BJ (cell line): ENCODE data around the gene PHLPP1. TPM values are rescaled to one million over a fixed set of nuclear protein-coding genes. Genes with fewer than 3 reads are reported as not detected.
"Not testable (repeated sequence)": the region's sequence is repeated elsewhere in the genome, so short reads cannot be mapped to it uniquely, and the experiment has no call there.

Experiments used
- CTCF ChIA-PET: fragments of 350-600 bp; formaldehyde crosslinking; extraction: SDS; loops from one replicate; lab custom pipeline; 2021; ENCODE audit warnings: antibody characterized with exemption, inconsistent platforms; lab: Yijun Ruan, JAX
- POLR2A ChIA-PET: fragments of 300-600 bp; sonication (Branson Sonifier 250); formaldehyde crosslinking; extraction: SDS; loops from one replicate; lab custom pipeline; 2021; ENCODE audit warnings: antibody characterized with exemption; lab: Charles Lee
- DNase-seq: peaks from one replicate; pipeline ENCODE4 v3.0.0-alpha.2; 2011; ENCODE audit warnings: low read depth
- H3K27me3 ChIP-seq: 2 replicates; pipeline ENCODE4 v1.6.0; 2011; ENCODE audit warnings: low read length; ENCODE audit not compliant: control insufficient read depth, insufficient read depth
- H3K36me3 ChIP-seq: 2 replicates; pipeline ENCODE4 v1.5.1; 2011; ENCODE audit warnings: low read length; ENCODE audit not compliant: control insufficient read depth, insufficient read depth
- H3K4me3 ChIP-seq: 2 replicates; pipeline ENCODE4 v1.5.1; 2011; ENCODE audit warnings: low read depth, mild to moderate bottlenecking, control low read depth, low read length
- polyA plus RNA-seq: library from polyadenylated mRNA; depleted of rRNA; stranded (reverse); fragments of >200 nt; gene quantifications from 2 replicates; pipeline ENCODE4 v1.2.3, GENCODE V29; 2011
- TF ChIP-seq, protein P1 (sequence below): IDR thresholded peaks from 2 replicates; pipeline ENCODE4 v1.5.1; 2011; ENCODE audit warnings: low read depth, mild to moderate bottlenecking, control low read depth, inconsistent platforms, low read length, moderate library complexity; ENCODE audit not compliant: insufficient read depth

The PHLPP1 gene
- polyA plus RNA-seq, 1 experiment, result 4.0 TPM

- DNase-seq, result no peak
- ChIA-PET POLR2A (interaction anchor here (0.6 kb wide), 1 partner anchor 10 kb away, joined by 17 read pairs; no protein-coding TSS in a partner anchor), CTCF (interaction anchor here (1.0 to 1.1 kb wide), 3 partner anchors 17 to 222 kb away, joined by 3 to 4 read pairs (median 3); no protein-coding TSS in a partner anchor)
- Histone ChIP-seq H3K36me3 (no peaks in the 10 kb centered on the region), H3K27me3 (no peaks in the 10 kb centered on the region), H3K4me3 (no peak overlapping the region)
- TF ChIP-seq, protein P1, sequence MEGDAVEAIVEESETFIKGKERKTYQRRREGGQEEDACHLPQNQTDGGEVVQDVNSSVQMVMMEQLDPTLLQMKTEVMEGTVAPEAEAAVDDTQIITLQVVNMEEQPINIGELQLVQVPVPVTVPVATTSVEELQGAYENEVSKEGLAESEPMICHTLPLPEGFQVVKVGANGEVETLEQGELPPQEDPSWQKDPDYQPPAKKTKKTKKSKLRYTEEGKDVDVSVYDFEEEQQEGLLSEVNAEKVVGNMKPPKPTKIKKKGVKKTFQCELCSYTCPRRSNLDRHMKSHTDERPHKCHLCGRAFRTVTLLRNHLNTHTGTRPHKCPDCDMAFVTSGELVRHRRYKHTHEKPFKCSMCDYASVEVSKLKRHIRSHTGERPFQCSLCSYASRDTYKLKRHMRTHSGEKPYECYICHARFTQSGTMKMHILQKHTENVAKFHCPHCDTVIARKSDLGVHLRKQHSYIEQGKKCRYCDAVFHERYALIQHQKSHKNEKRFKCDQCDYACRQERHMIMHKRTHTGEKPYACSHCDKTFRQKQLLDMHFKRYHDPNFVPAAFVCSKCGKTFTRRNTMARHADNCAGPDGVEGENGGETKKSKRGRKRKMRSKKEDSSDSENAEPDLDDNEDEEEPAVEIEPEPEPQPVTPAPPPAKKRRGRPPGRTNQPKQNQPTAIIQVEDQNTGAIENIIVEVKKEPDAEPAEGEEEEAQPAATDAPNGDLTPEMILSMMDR, result no peak
These were observed 20.9 kb downstream of the PHLPP1 start for GRCh38 chr18:62736077-62736855.

DNA sequence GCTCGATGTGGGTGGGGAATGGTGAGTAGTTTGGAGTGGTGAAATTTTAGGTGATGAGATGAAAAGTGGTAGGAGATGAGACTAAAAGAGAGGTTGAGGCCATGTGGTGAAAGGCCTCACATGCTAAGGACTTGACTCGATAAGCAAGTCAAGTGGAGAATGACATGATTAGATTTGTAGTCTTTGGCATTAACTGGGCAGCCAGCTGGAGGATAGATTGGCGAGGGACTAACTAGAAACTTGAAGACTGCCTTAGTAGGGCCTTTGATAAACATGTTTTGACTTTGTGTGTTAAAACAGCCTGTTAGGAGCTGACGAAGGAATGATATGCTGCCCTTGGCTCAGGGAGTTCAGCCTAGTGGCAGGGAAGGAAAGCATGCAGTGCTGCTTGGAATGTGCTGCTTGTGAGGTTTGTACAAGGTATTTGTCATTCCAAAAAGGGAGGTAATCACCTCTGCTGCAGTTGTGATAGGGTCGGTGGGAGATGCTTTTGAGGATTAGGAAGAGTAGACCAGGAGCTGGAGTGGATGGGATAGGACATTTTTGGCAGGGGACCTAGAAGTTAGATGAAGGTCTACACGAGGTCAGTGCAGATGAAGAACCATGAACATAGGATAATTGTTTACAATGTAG, 22.0 kb downstream of the PHLPP1 start:
- H3K27me3 ChIP-seq, result no peaks in the 10 kb centered on the region
- DNase-seq, result no peak
- H3K36me3 ChIP-seq, result no peaks in the 10 kb centered on the region
- CTCF ChIA-PET, result interaction anchor here (0.7 to 1.3 kb wide), 3 partner anchors 12 to 17 kb away, joined by 3 to 4 read pairs (median 3); no protein-coding TSS in a partner anchor
- POLR2A ChIA-PET, result no interaction called here
- H3K4me3 ChIP-seq, result no peak overlapping the region
- TF ChIP-seq, protein P1, result no peak

GRCh38 chr18:62738639-62739038, 23.3 kb downstream of the PHLPP1 start:
- H3K36me3 ChIP-seq, result no peaks in the 10 kb centered on the region
- no peaks in the 10 kb centered on the region for H3K27me3 ChIP-seq
- no peak for DNase-seq
- ChIA-PET POLR2A (no interaction called here), CTCF (interaction anchor here (1.6 kb wide), 1 partner anchor 20 kb away, joined by 3 read pairs; no protein-coding TSS in a partner anchor)
- TF ChIP-seq, protein P1, result no peak
- no peak overlapping the region for H3K4me3 ChIP-seq

GRCh38 chr18:62739911-62740310, 24.6 kb downstream of the PHLPP1 start:
- TF ChIP-seq, protein P1, result no peak
- no peaks in the 10 kb centered on the region for H3K27me3 ChIP-seq
- ChIA-PET POLR2A (no interaction called here), CTCF (interaction anchor here (1.6 kb wide), 1 partner anchor 18 kb away, joined by 3 read pairs; no protein-coding TSS in a partner anchor)
- no peak overlapping the region for H3K4me3 ChIP-seq
- no peaks in the 10 kb centered on the region for H3K36me3 ChIP-seq
- DNase-seq, result no peak

GRCh38 chr18:62740650-62741049, 25.3 kb downstream of the PHLPP1 start:
- DNase-seq, H3K4me3 ChIP-seq, H3K36me3 ChIP-seq, H3K27me3 ChIP-seq, POLR2A ChIA-PET: not testable (repeated sequence)
- CTCF ChIA-PET, result interaction anchor here (0.6 kb wide), 1 partner anchor 31 kb away, joined by 5 read pairs; no protein-coding TSS in a partner anchor
